Lower lobe of right lung (tissue), 2 donors: ENCODE measurements around the gene PABPC4L. TPM values are rescaled to one million over a fixed set of nuclear protein-coding genes. Genes with fewer than 3 reads are reported as not detected.

Experiments used
- ATAC-seq, 2 donors: fragments of 200-7000 bp; cut with Tn5 transposase; one replicate each; pipeline ENCODE4 v1.9.1; 2020 to 2022; ENCODE audit warnings: mild to moderate bottlenecking in 2 of 2, moderate library complexity in 2 of 2
- DNase-seq: peaks from one replicate; pipeline ENCODE4 v3.0.0-alpha.2; 2020
- H3K27ac ChIP-seq: fragments of 200-600 bp; one replicate; pipeline ENCODE4 v1.8.0; 2022
- H3K27me3 ChIP-seq: fragments of 200-600 bp; one replicate; pipeline ENCODE4 v1.8.0; 2022; ENCODE audit warnings: low read depth
- H3K36me3 ChIP-seq: fragments of 200-600 bp; one replicate; pipeline ENCODE4 v1.8.0; 2022; ENCODE audit warnings: mild to moderate bottlenecking
- H3K4me1 ChIP-seq: fragments of 200-600 bp; one replicate; pipeline ENCODE4 v1.8.0; 2022
- H3K4me3 ChIP-seq: fragments of 200-600 bp; one replicate; pipeline ENCODE4 v1.8.0; 2022; ENCODE audit warnings: mild to moderate bottlenecking
- H3K9me3 ChIP-seq: fragments of 200-600 bp; one replicate; pipeline ENCODE4 v1.8.0; 2022
- CTCF ChIP-seq: fragments of 200-600 bp; IDR thresholded peaks from one replicate; pipeline ENCODE4 v1.8.0; 2022; ENCODE audit warnings: antibody characterized with exemption, mild to moderate bottlenecking
- intact Hi-C: fragments of 100-400 bp; cut with DNase I; formaldehyde crosslinking; loops from one replicate; pipeline ENCODE4 v1.11.0; 2022
- long read RNA-seq: library from polyadenylated mRNA; unstranded; transcript quantifications from one replicate; pipeline ENCODE4 v2.0.0, GENCODE V29; 2021
- total RNA-seq: library from RNA; stranded (reverse); fragmentation: NEBNext Ultra II Directional; extraction: Animal tissue kit (Norgen Biotek cat#: 25700); gene quantifications from one replicate; pipeline ENCODE4 v1.2.1, GENCODE V29; 2021
- donor health status: DM: no; HTN: yes; CAD: no; lungs with severe emphysema.

Gene PABPC4L
- total RNA-seq: 0.56 TPM
- long read RNA-seq: 0 reads

DNA sequence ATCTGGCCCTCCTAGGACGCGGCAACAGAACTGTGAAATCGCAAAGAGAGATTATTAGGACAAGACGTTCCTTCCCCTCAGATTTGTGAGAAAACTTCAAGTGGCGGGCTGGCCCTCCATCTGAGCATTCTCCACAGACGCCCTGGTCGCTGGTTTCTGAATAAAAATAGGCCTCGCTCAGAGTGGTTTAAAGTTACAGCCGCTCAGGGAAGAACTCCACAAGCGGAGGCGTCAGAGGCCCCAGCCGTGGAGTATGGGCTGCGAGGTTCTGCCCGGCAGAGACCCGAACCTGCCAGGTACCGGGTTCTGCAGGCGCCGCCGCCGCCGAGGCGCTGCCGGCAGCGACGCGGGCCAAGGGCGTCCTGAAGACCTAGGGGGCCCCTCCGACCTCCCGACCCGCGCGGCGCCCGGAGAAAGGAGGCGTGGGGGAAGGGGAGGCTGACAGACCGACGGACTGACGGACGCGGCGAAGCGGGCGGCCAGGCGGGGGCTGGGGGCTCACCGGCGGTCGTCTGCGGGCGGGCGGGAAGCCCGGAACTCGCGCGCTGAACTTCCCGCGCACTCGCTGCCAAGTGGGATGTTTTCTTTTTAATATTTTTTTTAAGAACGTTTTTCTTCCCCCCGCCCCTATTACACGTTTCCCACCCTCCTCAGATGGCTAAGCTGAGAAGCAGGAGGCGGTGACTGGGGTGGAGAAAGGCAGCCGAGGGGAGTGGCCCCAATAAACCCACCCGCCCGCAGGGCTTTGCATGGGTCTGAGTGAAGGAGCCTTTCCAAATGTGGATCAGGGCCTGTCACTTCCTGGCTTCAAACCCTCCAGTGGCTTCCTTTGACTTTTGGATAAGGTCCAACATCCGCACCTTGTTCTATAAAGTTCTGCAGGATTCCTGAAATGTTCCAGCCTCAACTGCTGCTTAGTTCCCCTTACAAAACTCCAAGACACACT is at the start of gene PABPC4L:
PABPC4L (minus strand) TSS at position 574 of the 946 bp plus-strand sequence. CDS start 770 bp downstream, outside the sequence.
- no peaks in the 10 kb centered on the region for H3K4me1 ChIP-seq
- DNase-seq (peak; percentile 45), ATAC-seq (peak; percentile 89)
- H3K27me3 ChIP-seq: no peaks in the 10 kb centered on the region
- TF ChIP-seq CTCF: no peak
- peak within 1 kb of the TSS; percentile 58 for H3K4me3 ChIP-seq
- intact Hi-C loops: no loop called here
- no peaks in the 10 kb centered on the region for H3K9me3 ChIP-seq
- no peaks in the 10 kb centered on the region for H3K36me3 ChIP-seq
- no peak within 1 kb of the TSS for H3K27ac ChIP-seq

- no peak for TF ChIP-seq CTCF
- DNase-seq: no peak
- Histone ChIP-seq H3K27me3 (no peaks in the 10 kb centered on the region), H3K4me1 (no peaks in the 10 kb centered on the region), H3K36me3 (no peaks in the 10 kb centered on the region), H3K4me3 (no peak overlapping the region), H3K9me3 (no peaks in the 10 kb centered on the region), H3K27ac (no peak overlapping the region)
- no peak for ATAC-seq
- intact Hi-C loops: no loop called here
These were observed 49.7 kb upstream of the PABPC4L start for GRCh38 chr4:134251322-134251721.

DNA sequence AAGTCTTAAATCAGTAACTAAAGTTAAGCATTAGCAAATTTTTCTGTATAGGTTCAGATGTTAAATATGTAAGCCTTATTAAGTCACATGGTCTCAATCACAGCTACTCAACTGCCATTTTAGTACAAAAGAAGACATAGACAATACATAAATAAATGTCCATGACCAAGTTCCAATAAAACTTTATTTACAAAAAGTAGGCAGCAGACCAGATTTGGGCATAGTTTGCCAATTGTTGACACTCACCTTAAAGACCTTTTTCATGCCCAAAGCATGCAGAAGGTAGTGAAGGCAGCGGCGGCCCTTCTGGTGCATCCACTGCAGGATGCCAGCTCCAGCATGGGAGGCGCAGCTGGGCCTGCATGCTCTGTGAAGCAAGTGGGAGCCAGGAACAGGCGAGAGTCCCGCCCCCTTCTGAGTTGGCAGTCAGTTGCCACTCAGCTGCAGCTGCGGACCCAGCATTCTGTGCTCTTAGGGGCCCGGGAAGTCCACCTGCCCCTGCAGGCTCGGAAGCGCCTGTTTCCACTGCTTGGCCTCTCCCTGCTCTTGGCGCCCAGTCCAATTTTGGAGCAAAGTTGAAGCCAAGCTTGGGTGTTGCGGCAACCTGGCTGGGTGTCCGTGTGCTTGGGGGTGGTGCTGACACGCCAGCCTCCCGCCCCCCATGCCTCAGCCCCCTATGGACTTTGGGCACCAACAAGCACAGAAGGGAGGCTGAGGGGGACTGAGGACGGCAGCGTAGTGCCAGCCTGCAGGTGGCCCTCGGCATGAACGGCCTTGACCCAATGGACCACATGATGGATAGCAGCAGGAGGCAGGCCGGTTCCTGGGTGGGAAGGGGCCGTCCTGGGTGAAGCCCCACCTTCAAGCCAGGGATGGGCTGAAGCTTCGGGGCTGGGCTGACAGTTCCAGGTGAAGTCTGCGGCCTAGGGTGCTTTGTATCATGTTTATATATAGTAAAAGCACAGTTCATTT is 42.4 kb upstream of the PABPC4L start:
- Histone ChIP-seq H3K4me1 (no peaks in the 10 kb centered on the region), H3K4me3 (no peak overlapping the region), H3K27ac (no peak overlapping the region), H3K27me3 (no peaks in the 10 kb centered on the region), H3K9me3 (no peaks in the 10 kb centered on the region), H3K36me3 (no peaks in the 10 kb centered on the region)
- DNase-seq (peak; percentile 39), ATAC-seq (peak in 1 of 2 donors; percentile 19)
- intact Hi-C loops: no loop called here
- no peak for TF ChIP-seq CTCF

- intact Hi-C loops: no loop called here
- H3K36me3 ChIP-seq: no peaks in the 10 kb centered on the region
- H3K4me1 ChIP-seq: no peaks in the 10 kb centered on the region
- ATAC-seq (no peak), DNase-seq (no peak)
- no peak overlapping the region for H3K27ac ChIP-seq
- H3K9me3 ChIP-seq: no peaks in the 10 kb centered on the region
- no peak for TF ChIP-seq CTCF
- H3K4me3 ChIP-seq: no peak overlapping the region
- no peaks in the 10 kb centered on the region for H3K27me3 ChIP-seq
These were observed 17.5 kb upstream of the PABPC4L start for GRCh38 chr4:134219043-134219442.

- no peaks in the 10 kb centered on the region for H3K27me3 ChIP-seq
- H3K4me1 ChIP-seq: no peaks in the 10 kb centered on the region
- no peak for DNase-seq
- ATAC-seq: no peak
- no peak overlapping the region for H3K4me3 ChIP-seq
- no peaks in the 10 kb centered on the region for H3K9me3 ChIP-seq
- no peak overlapping the region for H3K27ac ChIP-seq
- intact Hi-C loops: no loop called here
- H3K36me3 ChIP-seq: no peaks in the 10 kb centered on the region
- no peak for TF ChIP-seq CTCF
These were observed 14.8 kb upstream of the PABPC4L start for GRCh38 chr4:134216411-134216810.
